Kidney capillary endothelial cell (primary cell): ENCODE results near the gene HIPK4.
"Not testable (repeated sequence)": the region's sequence is repeated elsewhere in the genome, so short reads cannot be mapped to it uniquely, and the experiment has no call there.

Experiments used
- DNase-seq: peaks from one replicate; pipeline ENCODE4 v3.0.0-alpha.2; 2018; ENCODE audit warnings: low spot score

The HIPK4 gene

GRCh38 chr19:40392894-40393517 is 3.0 kb upstream of the HIPK4 start:
- no peak for DNase-seq

- DNase-seq = no peak
Observed at GRCh38 chr19:40392123-40392522, 2.1 kb upstream of the HIPK4 start.

GRCh38 chr19:40389404-40390083 is 437 bp downstream of the HIPK4 start:
- no peak for DNase-seq

GRCh38 chr19:40388481-40388880 is 1.5 kb downstream of the HIPK4 start:
- no peak for DNase-seq

- no peak for DNase-seq
Observed at GRCh38 chr19:40387155-40387554, 2.8 kb downstream of the HIPK4 start.

- DNase-seq = no peak
Observed at GRCh38 chr19:40383668-40384248, 6.2 kb downstream of the HIPK4 start.

GRCh38 chr19:40381321-40381720 is 8.7 kb downstream of the HIPK4 start:
- no peak for DNase-seq

GRCh38 chr19:40380199-40381037 is 9.6 kb downstream of the HIPK4 start:
- DNase-seq = no peak

GRCh38 chr19:40379446-40380198 is 10.4 kb downstream of the HIPK4 start:
- DNase-seq = no peak

- no peak for DNase-seq
Observed at GRCh38 chr19:40378509-40378908, 11.5 kb downstream of the HIPK4 start.

GRCh38 chr19:40377876-40378385 is 12.1 kb downstream of the HIPK4 start:
- no peak for DNase-seq

GRCh38 chr19:40376286-40376862 is 13.6 kb downstream of the HIPK4 start:
- DNase-seq = no peak

- DNase-seq = no peak
Observed at GRCh38 chr19:40374084-40374483, 15.9 kb downstream of the HIPK4 start.

GRCh38 chr19:40371802-40372122 is 18.2 kb downstream of the HIPK4 start:
- no peak for DNase-seq

GRCh38 chr19:40370997-40371801 is 18.8 kb downstream of the HIPK4 start:
- DNase-seq = no peak

- not testable (repeated sequence) for DNase-seq
Observed at GRCh38 chr19:40370253-40370652, 19.7 kb downstream of the HIPK4 start.

- DNase-seq = no peak
Observed at GRCh38 chr19:40369797-40370196, 20.2 kb downstream of the HIPK4 start.

- DNase-seq = no peak
Observed at GRCh38 chr19:40367577-40368434, 22.2 kb downstream of the HIPK4 start.

GRCh38 chr19:40366697-40367561 is 23.1 kb downstream of the HIPK4 start:
- no peak for DNase-seq
